GM21360 (cell line): ENCODE results near the gene ATXN7L1.

Experiments used
- ATAC-seq: cut with Tn5 transposase; IDR thresholded peaks from one replicate; pipeline ENCODE4 v1.9.1; 2021; ENCODE audit warnings: mild to moderate bottlenecking, moderate library complexity; ENCODE audit not compliant: unreplicated experiment

Gene ATXN7L1, protein sequence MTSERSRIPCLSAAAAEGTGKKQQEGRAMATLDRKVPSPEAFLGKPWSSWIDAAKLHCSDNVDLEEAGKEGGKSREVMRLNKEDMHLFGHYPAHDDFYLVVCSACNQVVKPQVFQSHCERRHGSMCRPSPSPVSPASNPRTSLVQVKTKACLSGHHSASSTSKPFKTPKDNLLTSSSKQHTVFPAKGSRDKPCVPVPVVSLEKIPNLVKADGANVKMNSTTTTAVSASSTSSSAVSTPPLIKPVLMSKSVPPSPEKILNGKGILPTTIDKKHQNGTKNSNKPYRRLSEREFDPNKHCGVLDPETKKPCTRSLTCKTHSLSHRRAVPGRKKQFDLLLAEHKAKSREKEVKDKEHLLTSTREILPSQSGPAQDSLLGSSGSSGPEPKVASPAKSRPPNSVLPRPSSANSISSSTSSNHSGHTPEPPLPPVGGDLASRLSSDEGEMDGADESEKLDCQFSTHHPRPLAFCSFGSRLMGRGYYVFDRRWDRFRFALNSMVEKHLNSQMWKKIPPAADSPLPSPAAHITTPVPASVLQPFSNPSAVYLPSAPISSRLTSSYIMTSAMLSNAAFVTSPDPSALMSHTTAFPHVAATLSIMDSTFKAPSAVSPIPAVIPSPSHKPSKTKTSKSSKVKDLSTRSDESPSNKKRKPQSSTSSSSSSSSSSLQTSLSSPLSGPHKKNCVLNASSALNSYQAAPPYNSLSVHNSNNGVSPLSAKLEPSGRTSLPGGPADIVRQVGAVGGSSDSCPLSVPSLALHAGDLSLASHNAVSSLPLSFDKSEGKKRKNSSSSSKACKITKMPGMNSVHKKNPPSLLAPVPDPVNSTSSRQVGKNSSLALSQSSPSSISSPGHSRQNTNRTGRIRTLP

DNA sequence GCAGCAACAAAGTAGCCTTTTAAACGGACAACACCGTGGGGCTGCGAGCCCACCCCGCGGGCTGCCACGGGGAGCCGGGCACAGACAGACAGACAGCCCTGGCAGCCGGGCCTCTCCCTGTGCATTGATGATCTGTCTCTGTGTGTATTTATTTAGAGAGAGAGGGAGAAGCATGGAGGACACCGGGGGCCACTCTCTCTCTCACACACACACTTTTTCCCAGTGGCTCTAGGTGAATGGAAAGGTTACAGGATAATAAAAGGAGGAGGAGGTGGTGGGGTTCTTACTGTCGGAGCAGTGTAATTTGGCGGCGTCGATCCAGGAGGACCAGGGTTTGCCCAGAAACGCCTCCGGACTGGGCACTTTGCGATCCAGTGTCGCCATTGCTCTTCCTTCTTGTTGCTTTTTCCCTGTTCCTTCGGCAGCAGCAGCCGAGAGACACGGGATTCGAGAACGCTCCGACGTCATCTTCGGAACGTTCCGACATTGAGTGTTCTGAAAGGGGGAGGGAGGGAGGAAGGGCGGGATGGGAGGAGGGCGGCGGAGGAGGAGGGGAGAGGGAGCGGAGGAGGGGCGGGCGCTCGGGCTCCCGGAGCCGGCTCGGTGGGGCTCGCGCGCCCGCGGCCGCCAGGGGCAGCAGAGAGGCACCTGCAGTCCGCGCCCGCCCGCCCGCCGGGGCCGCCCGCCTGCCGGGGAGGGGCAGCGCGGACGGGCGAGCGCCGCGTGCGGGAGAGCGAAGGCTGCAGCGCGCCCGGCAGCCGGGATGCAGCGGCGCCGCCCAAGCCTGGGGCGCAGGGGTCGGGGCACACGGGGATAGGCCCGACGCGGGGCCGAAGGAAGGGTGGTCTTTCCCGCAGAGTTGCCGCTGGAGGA lies at the start of gene ATXN7L1:
ATXN7L1 (minus strand) TSS at position 509 of the 873 bp plus-strand sequence; CDS start at position 468, 41 bp downstream.
- ATAC-seq = peak; percentile 88

DNA sequence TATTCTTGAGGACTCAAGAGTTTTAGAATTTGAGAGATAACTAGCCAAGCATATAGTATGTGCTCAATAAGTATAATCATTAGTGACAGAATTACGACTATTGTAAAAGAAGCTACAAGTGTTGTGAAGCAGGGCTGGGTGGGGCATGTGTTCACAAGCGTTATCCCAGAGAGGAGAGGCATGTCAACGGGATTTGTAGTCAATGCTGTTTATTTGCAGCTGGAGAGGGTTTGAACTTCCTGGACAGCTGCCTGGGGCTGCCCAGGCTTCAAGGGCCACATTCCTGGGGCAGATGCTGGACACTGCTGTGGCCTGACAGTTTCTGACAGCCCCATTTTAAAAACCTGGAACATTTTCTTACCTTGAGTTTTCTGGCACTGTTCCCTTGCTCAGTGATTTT lies 49.7 kb upstream of the ATXN7L1 start:
- no peak for ATAC-seq

DNA sequence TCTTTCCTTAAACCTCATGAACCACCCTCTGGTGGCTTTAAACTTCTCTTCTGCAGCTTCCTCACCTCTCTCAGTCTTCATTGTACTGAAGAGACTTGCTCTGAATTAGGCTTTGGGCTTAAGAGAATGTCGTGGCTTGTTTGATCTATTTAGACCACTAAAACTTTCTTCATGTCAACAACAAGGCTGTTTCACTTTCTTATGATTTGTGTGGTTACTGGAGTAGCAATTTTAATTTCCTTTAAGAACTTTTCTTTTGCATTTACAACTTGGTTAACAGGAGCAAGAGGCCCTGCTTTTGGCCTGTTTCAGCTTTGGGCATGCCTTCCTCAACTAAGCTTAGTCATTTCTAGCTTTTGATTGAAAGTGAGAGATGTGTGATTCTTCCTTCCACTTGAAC lies 48.5 kb upstream of the ATXN7L1 start:
- ATAC-seq = no peak

DNA sequence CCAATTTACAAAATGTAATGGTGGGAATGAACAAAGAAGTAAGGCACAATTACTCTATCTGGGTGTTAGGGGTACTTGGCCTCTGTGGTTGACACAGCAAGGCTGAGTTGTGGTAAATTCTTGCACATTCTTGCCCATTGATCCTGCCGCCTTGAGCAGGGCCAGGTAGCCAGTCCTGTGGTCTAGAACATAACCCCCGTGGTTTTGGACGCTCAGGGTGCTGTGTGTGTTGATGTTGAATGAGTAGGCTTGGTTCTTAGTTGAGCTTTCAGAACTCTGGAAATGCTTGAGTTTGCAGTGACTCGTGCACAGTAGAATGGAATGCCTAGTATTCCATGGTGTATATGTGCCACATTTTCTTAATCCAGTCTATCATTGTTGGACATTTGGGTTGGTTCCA lies 44.4 kb upstream of the ATXN7L1 start:
- ATAC-seq = no peak

DNA sequence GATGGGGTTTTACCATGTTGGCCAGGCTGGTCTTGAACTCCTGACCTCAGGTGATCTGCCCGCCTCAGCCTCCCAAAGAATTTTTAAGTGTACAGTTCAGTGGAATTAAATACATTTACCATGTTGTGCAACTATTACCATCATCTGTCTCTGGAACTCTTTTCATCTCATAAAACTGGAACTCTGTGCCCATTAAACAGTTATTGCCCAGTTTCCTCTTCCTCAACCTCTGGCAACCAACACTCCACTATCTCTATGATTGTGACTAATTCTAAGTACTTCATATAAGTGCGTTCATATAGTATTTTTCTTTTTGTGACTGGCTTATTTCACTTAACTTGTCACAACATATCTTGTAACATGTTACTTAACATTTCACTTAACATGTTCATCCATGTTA lies 41.3 kb upstream of the ATXN7L1 start:
- ATAC-seq = no peak

DNA sequence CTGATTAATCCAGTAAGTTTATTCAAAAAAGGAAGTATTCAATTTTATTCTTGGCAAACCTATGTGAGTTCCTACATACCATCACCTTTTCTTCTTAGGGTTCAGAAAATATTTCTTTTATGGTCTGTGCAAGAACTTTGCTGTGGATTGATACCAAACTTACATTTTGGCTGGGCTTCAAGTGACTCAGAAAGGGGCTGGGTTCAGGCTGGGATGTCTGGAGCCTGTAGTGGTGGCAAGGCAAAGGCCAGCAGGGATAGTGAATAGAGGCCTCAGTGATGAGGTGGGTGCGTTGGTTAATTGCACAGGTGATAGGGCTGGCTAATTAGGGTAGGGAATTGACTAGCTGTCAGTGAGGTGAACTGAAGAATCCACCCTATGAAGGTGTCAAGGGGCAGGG lies 40.2 kb upstream of the ATXN7L1 start:
- no peak for ATAC-seq

DNA sequence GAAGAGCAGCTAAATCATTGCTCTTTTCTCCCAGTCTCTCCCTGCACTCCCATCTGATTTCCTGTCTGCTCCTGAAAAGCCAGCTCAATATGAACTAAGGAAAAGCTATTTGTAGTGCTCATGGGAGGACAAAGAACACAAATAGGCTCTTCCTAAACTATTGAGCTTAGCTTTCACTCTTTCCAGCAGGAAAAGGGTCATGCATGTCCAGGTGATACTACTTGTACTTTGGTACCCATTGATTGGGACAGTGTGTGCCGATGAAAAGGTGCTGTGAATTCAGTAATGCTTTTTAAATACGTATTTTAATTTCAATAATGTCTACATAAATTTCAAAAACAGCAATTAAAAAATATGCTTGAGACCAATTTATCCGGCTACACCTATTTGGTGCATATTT lies 37.5 kb upstream of the ATXN7L1 start:
- no peak for ATAC-seq

DNA sequence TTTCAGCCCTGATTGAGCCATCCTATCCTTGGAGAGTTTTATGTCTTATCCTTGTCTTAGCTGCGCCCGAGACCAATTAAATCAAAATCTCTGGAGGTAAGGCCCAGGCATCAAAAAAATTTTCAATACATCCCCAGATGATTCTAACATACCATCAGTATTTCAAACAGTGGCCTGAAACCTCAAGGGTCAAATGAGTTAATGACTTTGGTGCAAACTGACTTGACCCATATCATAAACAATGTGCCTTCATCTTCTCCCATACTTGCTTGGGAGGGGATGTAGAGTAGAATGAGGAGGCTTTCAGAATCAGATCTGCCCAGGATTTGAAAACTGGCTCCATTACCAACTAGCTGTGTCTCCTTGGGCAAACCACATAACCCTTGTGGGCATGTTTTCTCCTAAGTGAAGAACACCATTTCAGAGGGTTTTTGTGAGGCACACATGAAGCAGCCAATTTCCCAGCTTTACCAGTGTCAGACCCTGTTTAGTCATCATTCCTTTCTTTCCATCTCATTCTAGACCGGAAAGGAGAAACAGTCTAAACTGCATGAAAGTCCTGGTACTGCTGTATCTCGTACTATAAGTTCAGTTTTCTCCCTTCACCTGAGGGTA lies 35.7 kb upstream of the ATXN7L1 start:
- no peak for ATAC-seq

DNA sequence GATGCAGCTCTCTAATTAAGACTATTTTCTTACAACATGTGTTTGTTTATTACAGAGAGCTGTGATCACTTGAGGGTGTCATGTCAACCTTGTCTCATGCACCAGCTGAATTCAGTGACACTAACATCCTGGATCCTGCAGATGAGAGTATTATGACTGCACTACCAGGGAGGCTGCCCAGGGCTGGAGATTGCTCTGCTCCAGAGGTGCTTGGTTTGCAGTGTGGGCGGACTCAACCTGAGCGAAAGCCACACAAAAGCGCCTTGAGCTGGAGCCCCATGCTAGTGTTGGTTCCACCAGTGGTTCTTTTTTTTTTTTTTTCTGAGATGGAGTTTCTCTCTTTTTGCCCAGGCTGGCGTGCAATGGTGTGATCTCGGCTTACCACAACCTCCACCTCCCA lies 33.8 kb upstream of the ATXN7L1 start:
- ATAC-seq = no peak

DNA sequence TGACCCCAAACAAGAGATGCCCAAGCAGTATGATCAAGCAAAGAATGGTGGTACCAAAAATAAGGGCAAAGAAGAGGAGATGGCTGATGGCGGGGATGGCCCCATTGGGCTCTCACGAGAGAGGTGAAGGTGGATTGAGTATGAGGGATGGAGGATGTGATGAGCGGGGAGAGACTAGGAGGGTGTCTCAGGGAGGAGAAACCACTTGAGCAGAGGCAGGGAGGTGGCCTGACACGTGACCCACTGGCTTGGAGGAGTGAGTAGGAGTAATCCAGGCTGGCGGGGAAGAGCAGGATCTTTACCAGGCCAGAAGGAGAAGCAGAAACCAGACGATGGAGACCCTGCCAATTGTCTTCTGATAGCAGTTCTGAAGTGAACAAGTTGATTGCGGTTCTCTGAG lies 33.3 kb upstream of the ATXN7L1 start:
- no peak for ATAC-seq

DNA sequence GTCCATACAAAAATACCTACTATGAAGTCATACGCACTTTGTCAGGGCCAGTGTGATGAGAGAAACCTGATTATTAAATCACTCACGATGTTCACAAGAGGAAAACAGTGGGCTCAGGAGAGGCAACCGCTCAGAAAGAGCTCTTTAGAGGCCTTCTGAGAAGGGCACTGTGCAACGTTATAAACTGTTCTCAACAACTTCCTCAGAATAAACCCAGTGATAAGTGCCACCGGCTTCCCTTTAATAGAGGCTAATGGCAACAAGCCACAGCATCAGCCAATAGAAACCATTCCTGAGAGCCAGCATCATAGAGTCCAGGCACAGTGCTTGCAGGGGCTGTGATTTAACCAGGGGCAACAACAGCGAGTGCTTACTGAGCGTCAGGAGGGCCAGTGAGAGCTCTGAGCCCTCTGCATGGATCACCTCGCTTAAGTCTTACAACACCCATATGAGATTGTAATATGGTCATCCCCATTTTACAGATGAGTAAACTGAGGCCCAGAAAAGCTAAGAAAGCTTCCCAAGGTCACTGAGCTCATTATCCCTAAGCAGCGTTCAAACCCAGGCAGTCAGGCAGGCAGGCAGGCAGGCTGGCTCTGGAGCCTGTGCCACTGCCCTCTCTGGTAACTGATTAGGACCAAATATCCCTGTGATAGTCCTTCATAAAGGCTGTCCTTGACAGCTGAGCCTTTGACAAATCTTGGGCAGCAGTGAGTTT lies 30.9 kb upstream of the ATXN7L1 start:
- no peak for ATAC-seq

DNA sequence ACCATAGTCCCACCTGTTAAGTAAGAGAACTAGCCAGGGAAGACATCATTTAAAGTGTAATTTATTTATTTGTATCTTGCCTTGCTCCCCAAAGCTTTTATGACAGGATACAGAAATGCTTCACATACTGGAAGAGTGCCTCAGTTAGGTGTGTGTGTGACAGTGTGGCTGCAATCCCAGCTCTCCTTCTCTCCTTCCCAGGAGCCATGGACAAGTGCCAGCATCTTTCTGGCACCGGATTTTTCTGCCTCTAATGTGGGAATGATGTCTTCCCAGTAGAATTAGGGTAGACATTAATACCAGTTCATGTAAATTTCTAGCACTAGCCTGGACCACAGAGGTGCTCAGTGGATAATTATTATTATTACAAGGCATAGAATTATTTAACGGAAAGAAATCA lies 30.3 kb upstream of the ATXN7L1 start:
- no peak for ATAC-seq

DNA sequence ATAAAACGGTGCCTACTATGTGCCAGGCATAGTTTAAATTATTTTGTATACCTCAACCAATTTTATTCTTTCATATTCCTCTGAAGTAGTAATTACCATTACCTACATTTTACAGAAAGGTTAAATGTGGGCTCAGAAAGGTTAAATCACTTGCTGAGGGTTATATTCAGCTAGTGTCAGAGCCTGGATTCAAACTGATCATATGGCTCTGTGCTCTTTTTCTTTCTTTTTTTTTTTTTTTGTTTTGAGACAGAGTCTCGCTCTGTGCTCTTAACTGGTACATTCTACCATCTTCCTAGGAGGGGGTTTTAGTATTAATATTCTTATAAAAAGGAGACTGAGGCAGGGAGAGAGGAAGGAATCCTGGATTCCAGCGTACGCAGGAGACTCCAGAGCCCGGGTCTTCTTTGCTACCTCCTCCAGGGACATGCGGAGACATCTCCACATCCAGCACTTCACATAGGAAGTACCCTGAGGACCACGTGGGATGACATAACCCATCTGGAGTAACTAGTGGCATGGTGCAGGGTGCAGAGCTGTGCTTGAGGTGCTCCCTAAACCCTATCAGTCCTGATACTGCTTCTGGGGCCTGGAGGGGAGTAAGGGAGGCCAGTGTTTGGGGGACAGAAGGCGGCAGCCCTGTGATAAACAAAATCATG lies 29.6 kb upstream of the ATXN7L1 start:
- no peak for ATAC-seq

DNA sequence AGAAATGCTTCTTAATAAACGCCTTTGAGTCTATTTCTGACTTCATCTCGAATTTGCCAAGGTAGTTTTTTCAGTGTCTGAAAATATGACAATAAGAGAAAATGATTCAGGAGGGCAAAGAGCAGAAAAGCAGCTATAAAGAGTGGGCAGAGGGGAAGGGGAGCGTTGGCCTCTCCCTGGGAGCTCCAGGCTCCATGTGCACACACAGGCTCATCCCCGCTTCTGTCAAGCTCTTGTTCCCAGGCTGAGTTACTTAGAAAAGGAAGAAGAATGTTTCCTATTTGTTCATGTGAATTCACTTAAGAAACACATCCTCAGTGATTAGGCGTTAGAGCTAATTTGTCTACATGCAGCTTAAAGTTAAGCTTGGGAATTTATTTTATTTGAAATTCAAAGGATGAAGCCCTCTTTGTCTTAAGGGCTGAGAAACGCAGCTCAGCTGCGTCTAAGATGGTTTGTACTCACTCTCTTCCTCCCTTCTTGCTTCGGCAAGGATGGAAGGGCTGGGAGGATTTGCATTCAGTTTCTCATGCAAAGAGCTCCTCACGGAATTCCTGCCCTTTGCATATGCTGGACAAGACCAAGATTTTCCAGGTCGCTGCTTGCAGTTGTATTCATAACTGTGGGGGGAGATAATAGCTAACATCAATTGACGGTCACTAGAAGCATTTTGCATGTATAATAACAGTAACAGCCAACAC lies 29.0 kb upstream of the ATXN7L1 start:
- ATAC-seq = no peak

DNA sequence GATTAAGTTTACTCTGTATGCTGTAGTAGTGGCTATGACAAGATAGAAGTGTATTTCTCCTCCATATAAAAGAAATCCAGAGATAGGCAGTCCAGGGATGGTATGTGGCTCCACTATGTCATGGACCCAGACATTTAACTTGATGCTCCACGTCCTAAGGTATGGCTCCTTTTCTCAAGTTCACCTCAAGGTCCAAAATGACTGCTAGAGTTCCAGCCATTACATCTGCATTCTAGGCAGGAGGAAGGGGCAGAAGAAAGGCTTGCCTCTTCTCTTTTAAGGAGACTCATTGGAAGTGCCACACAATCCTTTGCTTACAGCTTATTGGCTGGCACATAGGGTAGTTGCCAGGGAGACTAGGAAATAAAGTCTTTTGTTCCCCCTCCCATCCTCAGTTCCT lies 27.7 kb upstream of the ATXN7L1 start:
- ATAC-seq = no peak

DNA sequence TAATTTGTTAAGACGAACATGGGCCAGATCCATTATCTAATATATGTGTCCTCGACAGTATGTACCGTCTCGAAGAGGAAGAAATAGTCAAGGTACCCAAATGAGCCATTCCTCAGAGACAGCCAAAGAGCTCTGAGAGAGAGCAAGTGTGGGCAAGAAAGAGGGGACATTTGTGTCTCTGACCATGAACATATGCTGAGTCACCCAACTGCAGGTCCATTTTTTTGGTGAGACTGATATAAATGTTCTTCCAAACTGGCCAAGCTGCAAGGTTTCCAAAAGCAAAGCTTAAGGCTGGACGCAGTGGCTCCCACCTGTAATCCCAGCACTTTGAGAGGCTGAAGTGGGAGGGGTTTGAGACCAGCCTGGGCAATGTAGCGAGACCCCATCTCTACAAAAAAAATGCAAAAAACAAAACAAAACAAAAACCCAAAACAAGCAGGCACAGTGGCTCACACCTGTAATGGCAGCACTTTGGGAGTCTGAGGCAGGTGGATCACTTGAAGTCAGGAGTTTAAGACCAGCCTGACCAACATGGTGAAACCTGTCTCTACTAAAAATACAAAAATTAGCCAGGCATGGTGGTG lies 26.0 kb upstream of the ATXN7L1 start:
- ATAC-seq = no peak

DNA sequence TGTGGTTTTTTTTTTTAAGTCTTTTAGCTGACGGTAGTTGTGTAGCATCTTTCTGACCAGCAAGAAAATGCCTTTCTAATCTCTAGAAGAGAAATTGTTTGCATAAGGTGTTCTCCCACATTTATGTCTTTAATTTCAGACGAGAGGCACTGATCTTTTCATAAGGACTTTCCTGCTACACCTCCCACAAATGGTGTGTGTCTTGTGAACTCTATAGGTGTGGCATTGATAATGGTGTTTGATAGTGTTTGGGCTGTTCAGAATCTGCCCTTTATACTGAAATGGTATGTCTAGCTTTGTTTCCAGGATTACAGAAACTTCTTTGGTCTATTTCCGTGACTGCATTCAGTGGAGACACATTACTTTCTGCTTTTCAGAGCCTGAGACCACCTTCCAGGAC lies 21.6 kb upstream of the ATXN7L1 start:
- ATAC-seq = no peak

DNA sequence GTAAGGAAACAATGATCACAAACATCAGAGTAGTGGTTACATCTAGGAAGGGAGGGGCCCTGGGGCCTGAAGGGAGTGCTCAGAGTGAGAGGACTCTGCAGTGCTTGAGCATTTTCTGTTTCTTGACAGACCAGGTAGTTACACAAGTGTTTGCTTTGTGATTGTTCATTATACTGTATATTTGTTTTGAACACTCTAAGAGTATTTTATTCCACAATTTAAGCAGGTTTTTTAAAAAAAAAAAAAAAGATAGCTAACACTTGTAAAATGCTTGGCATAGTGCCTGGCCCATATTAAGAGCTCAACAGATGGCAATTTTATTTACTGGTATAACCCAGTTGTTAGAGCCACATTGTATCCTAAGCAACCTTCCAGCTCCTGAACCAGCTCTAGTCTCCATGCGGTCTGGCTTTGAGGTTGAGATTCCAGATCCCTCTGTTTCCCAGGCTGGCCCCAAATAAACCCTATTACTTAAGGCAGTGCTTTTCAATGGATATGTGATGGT lies 20.1 kb upstream of the ATXN7L1 start:
- no peak for ATAC-seq
